ENCODE results near the gene KRTAP9-7. TPM values are rescaled to one million over a fixed set of nuclear protein-coding genes. Genes with fewer than 3 reads are reported as not detected.

The KRTAP9-7 gene
- total RNA-seq, 1 experiment from 2014 or later = not detected

- Histone ChIP-seq H3K79me2 (ENCODE audit: low read depth) (no peaks in the 10 kb centered on the region), H3K9me3 (ENCODE audit: insufficient read depth, low read depth) (no peaks in the 10 kb centered on the region), H3K27ac (no peak overlapping the region), H4K20me1 (ENCODE audit: insufficient read depth) (no peaks in the 10 kb centered on the region), H3K4me3 (no peak overlapping the region), H2AFZ (no peak overlapping the region), H3K4me2 (no peak overlapping the region), H3K4me1 (replicated peaks; ENCODE audit: insufficient read depth) (peaks cover 12% of the 10 kb centered on the region), H3K27me3 (ENCODE audit: insufficient read depth, low read depth) (no peaks in the 10 kb centered on the region), H3F3A (ENCODE audit: insufficient read depth, low read depth) (no peaks in the 10 kb centered on the region), H3K36me3 (ENCODE audit: low read depth) (no peaks in the 10 kb centered on the region), H3K9me2 (ENCODE audit: insufficient read depth) (no peaks in the 10 kb centered on the region)
- intact Hi-C loops (cut with micrococcal nuclease; ENCODE audit: unreplicated experiment) = no loop called here
- TF ChIP-seq EZH2 (IDR thresholded peaks at IDR 0.05; ENCODE audit: low read depth) = no peak
- TF ChIP-seq, protein P1, sequence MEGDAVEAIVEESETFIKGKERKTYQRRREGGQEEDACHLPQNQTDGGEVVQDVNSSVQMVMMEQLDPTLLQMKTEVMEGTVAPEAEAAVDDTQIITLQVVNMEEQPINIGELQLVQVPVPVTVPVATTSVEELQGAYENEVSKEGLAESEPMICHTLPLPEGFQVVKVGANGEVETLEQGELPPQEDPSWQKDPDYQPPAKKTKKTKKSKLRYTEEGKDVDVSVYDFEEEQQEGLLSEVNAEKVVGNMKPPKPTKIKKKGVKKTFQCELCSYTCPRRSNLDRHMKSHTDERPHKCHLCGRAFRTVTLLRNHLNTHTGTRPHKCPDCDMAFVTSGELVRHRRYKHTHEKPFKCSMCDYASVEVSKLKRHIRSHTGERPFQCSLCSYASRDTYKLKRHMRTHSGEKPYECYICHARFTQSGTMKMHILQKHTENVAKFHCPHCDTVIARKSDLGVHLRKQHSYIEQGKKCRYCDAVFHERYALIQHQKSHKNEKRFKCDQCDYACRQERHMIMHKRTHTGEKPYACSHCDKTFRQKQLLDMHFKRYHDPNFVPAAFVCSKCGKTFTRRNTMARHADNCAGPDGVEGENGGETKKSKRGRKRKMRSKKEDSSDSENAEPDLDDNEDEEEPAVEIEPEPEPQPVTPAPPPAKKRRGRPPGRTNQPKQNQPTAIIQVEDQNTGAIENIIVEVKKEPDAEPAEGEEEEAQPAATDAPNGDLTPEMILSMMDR (conservative IDR thresholded peaks at IDR 0.05) = no peak
- BruUV-seq (replicated peaks) = no TSS peak
- CTCF ChIA-PET = no interaction called here
- DNase-seq = no peak
- POLR2A ChIA-PET (ENCODE audit: unreplicated experiment) = no interaction called here
Observed at GRCh38 chr17:41271858-41272257, 3.6 kb upstream of the KRTAP9-7 start.

DNA sequence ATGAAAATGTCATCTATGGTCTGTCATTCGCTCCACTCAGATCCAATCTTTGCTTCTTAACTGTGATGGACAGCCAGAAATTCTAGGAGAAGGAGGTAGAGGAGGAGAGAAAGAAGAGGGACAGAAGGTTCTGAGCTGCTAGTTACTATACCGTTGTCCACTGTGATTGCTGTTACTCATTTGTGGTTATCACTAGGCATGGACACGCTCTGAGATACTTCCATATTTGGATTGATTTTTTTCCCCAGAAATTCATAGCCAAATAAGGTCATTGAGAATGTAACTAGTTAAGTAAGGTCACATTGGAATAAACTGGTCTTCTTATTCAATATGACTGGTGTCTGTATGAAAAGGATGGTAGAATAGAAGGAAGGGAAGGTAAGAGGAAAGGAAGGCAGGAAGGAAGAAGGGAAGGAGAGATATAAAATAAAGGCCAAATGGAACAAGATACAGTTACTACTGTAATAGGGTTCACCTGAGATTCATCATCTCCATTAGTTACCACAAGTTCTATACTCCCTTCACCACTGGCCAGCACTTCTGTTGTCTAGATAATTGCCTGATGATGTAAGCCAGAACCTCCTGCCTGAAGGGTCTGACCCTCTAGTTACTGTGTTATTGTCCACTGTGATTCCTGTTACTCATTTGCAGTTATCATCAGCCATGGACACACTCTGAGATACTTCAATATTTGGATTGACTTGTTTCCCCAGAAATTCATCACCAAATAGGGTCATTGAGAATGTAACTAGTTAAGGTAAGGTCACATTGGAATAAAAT, 2.9 kb downstream of the KRTAP9-7 start:
- H3K4me1 ChIP-seq (replicated peaks; ENCODE audit: insufficient read depth) = no peaks in the 10 kb centered on the region
- no peaks in the 10 kb centered on the region for H3F3A ChIP-seq (ENCODE audit: insufficient read depth, low read depth)
- H2AFZ ChIP-seq = no peak overlapping the region
- 0 out of 2 replicates have a peak, but pooled peaks cover 2% of the 10 kb centered on the region for H3K9me3 ChIP-seq (ENCODE audit: insufficient read depth, low read depth)
- intact Hi-C loops (cut with micrococcal nuclease; ENCODE audit: unreplicated experiment) = no loop called here
- no peaks in the 10 kb centered on the region for H4K20me1 ChIP-seq (ENCODE audit: insufficient read depth)
- H3K4me2 ChIP-seq = no peak overlapping the region
- H3K27ac ChIP-seq = no peak overlapping the region
- no TSS peak for BruUV-seq (replicated peaks)
- H3K36me3 ChIP-seq (ENCODE audit: low read depth) = no peaks in the 10 kb centered on the region
- TF ChIP-seq, protein P1 (conservative IDR thresholded peaks at IDR 0.05) = no peak
- TF ChIP-seq EZH2 (IDR thresholded peaks at IDR 0.05; ENCODE audit: low read depth) = no peak
- POLR2A ChIA-PET (ENCODE audit: unreplicated experiment) = no interaction called here
- no peak overlapping the region for H3K4me3 ChIP-seq
- H3K9me2 ChIP-seq (ENCODE audit: insufficient read depth) = no peaks in the 10 kb centered on the region
- CTCF ChIA-PET = no interaction called here
- H3K79me2 ChIP-seq (ENCODE audit: low read depth) = no peaks in the 10 kb centered on the region
- DNase-seq = no peak
- H3K27me3 ChIP-seq (ENCODE audit: insufficient read depth, low read depth) = no peaks in the 10 kb centered on the region

GRCh38 chr17:41284043-41284442, 8.5 kb downstream of the KRTAP9-7 start:
- POLR2A ChIA-PET (ENCODE audit: unreplicated experiment) = no interaction called here
- H3F3A ChIP-seq (ENCODE audit: insufficient read depth, low read depth) = no peaks in the 10 kb centered on the region
- H3K79me2 ChIP-seq (ENCODE audit: low read depth) = no peaks in the 10 kb centered on the region
- DNase-seq = no peak
- H3K9me3 ChIP-seq (ENCODE audit: insufficient read depth, low read depth) = 0 out of 2 replicates have a peak, but pooled peaks cover 7% of the 10 kb centered on the region
- no peaks in the 10 kb centered on the region for H4K20me1 ChIP-seq (ENCODE audit: insufficient read depth)
- no peaks in the 10 kb centered on the region for H3K27me3 ChIP-seq (ENCODE audit: insufficient read depth, low read depth)
- BruUV-seq (replicated peaks) = no TSS peak
- no peak for TF ChIP-seq EZH2 (IDR thresholded peaks at IDR 0.05; ENCODE audit: low read depth)
- TF ChIP-seq, protein P1 (conservative IDR thresholded peaks at IDR 0.05) = no peak
- no peak overlapping the region for H3K4me2 ChIP-seq
- intact Hi-C loops (cut with micrococcal nuclease; ENCODE audit: unreplicated experiment) = no loop called here
- no peak overlapping the region for H3K27ac ChIP-seq
- no peaks in the 10 kb centered on the region for H3K36me3 ChIP-seq (ENCODE audit: low read depth)
- H3K4me3 ChIP-seq = no peak overlapping the region
- CTCF ChIA-PET = no interaction called here
- no peaks in the 10 kb centered on the region; the same call in 1 of the 2 replicates for H3K4me1 ChIP-seq (replicated peaks; ENCODE audit: insufficient read depth)
- no peak overlapping the region; the same call in 1 of the 2 replicates for H2AFZ ChIP-seq
- H3K9me2 ChIP-seq (ENCODE audit: insufficient read depth) = no peaks in the 10 kb centered on the region

Data from PC-9 (cell line).